ENCODE data around the gene ST7.

The ST7 gene

DNA sequence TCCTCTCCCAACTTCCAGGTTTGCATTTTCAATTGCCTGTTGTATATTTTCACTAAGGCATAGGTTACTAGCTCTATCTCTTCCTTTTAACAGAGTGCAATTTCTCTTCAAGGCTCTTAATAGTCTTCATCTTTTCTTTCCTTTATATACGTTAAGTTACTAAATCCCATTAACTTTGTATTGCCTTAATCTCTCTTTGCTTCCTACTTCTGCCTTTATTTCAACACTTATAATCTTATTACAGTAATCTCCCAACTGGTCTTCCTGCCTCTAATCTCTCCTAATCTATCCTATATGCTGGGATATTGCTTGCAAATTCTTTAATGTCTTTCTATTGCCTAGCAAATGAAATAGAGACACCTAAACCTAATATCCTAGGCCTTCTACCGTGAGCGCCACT, 26.1 kb downstream of the ST7 start:
- DNase-seq = no peak

DNA sequence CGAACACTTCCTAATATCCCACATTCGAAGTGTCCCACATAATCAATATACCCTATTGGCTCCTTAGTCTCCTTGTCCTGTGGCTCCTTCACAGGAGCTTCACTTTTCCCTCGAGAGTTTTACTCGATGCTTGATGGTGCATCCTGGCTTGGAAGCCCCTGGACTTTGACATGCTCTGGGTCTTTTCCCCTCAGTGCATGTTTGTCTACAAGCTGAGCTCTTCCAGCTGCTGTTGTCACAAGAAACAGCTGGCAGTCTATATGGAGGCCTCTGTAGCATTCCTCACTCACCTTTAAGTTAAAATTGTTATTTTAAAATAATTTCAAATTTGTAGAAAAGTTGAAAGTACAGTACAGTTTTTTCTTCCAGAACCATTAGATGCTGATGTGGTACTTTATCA, 27.1 kb downstream of the ST7 start:
- no peak for DNase-seq

DNA sequence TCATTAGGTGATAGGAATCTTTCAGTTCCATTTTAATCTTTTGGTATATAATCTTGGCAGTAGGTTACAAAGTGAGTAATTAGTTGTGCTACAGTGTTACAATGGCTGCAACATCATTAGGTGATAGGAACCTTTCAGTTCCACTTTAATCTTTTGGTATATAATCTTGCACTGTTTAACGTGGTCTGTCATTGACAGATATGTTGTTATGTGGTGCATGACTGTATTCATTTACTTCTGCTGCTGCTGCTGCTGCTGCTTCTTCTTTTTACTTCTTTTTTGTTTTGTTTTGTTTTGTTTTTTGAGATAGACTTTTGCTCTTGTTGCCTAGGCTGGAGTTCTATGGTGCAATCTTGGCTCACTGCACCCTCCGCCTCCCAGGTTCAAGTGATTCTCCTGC, 28.6 kb downstream of the ST7 start:
- no peak for DNase-seq

DNA sequence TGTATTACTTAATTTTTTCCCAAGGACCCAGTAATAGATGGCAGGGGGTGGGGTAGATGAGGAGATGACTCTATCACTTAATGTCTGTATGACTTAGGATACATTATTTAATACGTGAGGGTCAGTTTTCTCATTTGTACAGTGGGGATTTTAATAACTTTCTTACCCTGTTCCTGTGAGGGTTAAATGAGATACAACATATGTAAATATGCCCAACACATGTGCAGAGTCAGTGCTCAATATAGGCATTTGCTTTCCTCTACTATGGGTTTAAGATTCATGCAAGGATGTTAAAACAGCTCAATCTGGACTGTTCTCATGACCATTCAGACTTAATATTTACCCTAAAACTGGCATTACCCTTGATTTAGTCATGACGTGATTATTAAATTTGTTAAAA, 31.2 kb downstream of the ST7 start:
- DNase-seq = no peak

DNA sequence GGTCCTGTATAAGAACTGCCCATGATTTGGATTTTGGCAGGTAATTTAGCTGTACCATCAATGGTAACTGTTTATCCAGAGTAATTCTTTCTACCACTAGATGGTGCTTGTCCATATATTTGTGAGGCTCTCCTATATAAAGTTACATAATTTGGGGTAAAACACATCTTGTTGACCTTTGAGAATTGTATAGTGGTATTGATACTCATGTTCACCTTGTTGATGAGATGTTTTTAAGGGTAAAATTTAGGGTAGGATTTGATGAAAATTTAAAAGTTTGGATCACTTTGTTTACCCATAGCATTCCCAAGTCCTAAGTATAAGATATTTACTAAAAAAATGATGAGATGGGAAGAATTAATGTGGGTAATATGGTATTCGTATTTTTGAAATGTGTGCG, 31.6 kb downstream of the ST7 start:
- no peak for DNase-seq

DNA sequence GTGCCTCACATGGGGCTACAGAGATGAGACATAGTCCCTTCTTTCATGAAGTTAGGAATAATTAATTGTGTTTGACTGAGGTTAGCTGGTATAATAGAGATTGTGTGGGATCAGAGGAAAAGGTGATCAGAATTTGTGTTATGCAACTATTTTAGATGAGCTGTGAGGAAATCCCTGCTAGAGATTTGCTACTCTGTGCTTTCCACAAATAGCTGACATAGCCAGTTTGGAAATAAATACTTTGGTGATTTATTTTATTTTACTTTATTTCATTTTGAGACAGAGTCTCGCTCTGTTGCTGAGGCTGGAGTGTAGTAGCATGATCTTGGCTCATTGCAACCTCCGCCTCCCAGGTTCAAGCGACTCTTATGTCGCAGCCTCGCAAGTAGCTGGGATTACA, 32.3 kb downstream of the ST7 start:
- no peak for DNase-seq

DNA sequence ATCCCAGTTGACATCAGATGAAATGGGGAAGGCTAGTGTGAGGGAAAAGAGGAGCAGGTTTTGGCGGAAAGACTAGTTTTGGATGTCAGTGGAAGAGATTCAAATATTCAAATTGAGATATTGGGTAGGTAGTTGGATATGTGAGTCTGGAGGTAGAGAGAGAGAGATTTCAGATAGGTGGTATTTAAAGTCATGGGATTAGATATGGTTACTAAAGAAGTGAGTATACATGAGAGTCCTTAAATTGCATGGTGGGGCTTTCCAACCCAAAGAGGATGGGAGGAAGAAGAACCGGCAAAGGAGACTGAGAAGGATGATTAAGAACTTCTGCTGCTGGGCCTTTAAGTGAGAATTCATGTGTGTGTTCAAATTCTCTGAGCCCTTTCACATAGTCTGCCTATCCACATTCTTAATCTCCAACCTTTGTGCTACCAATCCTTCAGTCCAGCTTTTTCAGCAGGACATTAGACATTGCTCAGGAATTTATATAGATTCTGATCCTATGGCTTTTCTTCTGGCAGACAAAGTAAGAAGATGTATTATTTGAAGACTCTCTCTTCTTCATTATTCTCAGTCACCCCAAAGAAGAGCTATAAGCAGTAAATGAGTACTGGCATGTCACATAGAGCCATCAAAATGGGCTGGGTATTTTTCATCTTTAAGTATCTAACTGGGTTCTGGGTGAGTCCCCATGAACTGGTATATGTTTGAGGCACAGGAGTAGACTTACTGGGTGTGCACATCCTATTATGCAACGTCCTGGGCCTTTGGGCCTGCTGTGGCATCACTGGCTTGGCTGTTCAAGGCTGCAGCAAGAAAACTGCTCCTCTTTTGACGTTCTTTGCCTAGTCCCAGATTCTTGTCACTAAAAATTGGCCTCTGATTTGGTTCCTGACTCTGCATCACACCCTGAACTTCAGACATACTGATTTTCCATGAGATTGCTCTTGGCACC, 33.6 kb downstream of the ST7 start:
- DNase-seq = no peak

DNA sequence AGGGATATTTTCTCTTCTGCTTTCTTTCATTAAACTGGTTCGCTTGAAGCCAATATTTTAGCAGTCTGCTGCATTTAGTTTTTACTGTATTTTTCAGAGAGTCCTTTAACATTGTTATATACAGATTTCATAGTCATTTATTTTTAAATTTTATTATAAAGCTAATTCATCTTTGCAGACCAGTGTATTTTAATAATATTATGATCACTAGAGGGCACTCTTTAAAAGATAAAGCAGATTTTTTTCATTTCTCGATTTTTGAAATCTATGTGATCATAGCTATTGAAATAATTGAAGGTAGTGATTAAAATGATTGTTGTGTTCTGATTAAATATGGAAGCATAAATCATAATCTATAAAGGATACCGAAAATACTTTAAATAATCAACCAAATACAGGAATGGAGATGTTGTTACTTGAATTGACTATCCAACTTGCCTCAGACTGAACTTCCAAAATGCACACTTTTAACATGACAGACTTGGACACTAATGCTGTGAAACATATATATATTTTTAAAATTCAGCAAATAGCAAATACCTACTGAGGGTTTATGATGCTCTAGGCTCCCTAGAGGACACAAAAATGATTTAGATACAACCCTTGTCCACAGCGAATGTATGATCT, 35.2 kb downstream of the ST7 start:
- DNase-seq = no peak

DNA sequence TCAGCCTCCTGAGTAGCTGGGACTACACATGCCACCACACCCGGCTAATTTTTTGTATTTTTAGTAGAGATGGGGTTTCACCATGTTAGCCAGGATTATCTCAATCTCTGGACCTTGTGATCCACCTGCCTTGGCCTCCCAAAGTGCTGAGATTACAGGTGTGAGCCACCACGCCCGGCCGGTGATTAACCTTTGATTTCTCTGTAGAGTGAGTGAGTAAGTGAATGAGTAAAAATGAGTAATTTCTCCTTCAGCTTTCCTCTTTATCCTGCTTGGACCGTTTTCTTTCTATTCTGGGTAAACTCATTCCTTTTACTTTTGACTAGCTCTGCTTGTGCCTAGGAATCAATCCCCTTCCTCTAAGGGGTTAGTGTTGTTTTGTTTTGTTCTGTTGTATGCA, 36.8 kb downstream of the ST7 start:
- no peak for DNase-seq

DNA sequence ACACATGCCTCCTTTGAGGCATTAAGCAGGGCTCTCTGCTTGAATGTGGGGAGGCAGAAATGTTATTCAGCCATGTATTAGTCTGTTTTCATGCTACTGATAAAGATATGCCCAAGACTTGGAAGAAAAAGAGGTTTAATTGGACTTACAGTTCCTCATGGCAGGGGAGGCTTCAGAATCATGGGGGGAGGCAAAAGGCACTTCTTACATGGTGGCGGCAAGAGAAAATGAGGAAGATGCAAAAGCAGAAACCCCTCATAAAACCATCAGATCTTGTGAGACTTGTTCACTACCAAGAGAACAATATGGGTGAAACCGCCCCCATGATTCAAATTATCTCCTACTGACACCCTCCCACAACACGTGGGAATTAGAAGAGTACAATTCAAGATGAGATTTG, 37.9 kb downstream of the ST7 start:
- no peak for DNase-seq

DNA sequence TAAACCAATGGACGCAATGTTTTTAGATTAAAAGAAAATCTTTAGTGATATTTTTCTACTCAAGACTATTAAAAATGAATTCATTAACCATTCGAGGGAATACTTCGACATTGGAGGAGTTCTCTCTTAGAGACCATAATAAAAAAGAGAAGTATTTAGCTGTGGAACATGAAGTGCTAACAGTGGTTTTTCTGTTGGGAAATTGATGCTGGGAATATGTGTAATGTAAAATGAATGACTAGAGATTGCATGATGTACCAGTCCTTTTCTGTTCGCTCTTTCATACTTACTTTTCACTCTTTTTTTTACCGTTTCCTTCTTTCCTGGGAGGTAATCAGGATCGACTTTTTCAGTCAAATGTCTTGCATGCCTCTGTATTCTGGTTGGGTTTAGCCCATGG, 41.3 kb downstream of the ST7 start:
- no peak for DNase-seq

DNA sequence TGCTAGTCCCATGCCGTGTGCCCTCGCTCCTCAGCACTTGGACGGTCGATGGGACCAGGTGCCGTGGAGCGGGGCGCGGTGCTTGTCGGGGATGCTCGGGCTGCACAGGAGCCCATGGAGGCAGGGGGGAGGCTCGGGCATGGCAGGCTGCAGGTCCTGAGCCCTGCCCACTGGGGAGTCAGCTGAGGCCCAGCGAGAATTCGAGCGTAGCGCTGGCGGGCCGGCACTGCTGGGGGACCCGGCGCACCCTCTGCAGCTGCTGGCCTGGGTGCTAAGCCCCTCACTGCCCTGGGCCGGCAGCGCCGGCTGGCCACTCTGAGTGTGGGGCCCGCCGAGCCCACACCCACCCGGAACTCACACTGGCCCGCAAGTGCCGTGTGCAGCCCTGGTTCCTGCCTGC, 44.7 kb downstream of the ST7 start:
- DNase-seq = no peak

DNA sequence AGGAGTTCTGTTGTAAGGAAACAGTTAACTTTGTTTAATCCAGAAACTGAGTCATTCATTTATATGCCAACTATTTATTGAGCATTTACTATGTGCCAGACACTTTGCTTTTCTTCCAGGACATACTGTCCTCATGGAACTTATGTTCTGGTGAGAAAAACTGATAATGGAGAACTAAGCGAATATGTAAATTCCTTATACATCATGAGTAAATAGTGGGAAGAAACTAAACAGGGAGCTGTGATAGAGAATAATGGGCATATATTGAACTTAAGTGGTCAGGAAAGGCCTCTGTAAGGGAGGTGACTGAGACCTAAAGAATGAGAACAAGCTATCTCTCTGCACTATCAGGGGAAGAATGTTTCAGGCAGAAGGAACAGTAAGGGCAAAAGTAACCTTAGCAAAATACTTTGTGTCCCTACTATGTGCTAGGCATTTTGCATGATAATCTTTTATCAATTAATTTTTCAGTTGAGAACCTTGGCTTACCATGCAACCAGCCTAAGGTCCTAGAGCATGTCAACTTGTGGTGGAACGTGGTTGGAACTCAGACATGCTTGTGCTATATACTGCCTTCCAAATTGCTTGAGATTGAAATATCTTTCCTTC, 45.4 kb downstream of the ST7 start:
- no peak for DNase-seq

DNA sequence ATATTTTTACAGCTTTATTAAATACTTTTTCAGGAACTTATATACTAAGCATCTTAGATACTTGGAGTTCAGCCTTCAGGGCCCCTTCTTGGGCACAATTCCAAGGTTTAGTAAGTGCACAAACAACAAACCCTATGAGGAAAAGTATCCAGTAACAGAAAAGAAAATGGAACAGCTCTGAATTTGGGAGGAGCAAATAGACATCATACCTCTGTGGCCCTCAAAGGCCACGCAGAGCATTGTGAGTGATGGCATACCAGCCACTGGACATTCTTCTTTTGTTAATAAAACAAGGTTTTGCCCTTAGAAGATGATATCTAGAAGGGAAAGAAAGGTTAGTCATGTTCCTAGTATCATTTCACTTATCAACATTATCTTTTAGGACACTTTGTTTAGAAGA, 46.0 kb downstream of the ST7 start:
- no peak for DNase-seq

DNA sequence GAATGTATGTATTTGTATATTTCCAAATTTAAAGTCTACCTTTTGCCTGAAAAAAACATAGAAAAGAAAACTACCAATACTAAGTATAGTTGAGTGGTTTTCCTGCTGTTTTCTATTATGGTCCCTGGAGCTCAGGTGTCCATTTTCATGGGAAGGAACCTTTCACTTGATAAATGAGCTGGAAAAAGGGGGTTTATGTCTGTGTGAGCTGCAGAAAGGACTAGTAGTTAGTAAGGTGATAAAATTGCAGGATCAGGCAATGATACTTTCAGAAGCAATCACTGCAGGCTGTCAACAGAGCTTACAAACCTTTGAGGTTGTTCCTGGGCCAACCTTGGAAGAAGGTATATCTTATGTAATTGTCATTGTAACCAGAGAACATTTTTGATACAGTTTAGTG, 48.0 kb downstream of the ST7 start:
- DNase-seq = no peak

DNA sequence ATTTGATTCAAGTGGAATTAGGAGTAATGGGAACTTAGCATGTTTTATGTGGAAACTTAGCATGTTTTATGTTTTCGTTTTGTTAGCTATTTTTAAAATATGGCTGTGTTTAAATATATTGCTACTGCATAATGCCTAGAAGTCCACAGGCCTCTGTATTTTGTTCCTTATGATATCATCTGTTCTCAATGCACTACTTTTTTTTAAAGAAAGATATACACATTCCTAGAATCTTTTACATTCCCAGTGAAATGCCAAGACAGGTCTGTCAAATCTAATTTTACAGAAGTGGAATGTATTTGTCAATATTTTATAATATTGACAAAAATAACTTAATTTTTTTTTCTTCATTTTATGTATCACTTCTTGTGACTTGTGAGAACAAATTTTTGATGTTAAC, 51.6 kb downstream of the ST7 start:
- no peak for DNase-seq

DNA sequence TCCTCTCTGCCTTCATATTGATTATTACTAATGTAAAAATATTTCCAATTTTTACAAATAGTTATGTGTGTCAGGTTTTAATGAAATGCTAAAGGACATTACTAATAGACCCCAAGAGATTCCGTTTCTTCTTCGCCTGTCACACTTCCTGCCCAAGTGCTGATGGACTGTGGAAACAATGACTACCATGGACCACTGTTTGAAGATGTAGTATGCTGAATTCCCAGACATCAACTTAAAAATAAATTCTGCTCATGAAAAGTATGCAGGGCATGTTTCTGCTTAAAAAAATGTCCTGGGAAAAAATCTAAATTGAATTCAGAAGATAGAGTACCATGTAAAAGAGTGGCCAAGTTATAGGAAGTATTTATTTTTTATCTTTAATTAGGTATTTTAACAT, 52.1 kb downstream of the ST7 start:
- no peak for DNase-seq

DNA sequence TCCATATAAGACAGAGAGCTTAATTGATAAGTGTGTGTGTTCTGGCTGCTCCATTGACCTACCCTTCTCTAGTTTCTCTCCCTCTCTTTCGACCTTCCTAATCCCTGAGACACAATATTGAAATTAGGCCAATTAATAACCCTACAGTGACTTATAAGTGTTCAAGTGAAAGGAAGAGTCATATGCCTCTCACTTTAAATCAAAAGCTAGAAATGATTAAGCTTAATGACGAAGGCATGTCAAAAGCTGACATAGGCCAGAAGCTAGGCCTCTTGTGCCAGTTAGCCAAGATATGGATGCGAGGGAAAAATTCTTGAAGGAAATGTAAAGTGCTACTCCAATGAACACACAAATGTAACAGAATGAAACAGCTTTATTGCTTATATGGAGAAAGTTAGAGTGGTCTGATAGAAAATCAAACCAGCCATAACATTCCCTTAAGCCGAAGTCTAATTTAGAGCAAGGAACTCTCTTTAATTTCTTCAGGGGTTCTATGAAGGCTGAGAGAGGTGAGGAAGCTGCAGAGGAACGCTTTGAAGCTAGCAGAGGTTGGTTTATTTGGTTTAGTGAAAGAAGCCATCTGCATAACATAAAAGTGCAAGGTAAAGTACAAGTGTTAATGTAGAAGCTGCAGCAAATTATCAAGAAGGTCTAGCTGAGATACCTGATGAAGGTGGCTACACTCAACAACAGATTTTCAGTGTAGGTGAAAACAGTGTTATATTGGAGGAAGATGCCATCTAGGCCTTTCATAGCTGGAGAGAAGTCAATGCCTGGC, 53.8 kb downstream of the ST7 start:
- DNase-seq = no peak

DNA sequence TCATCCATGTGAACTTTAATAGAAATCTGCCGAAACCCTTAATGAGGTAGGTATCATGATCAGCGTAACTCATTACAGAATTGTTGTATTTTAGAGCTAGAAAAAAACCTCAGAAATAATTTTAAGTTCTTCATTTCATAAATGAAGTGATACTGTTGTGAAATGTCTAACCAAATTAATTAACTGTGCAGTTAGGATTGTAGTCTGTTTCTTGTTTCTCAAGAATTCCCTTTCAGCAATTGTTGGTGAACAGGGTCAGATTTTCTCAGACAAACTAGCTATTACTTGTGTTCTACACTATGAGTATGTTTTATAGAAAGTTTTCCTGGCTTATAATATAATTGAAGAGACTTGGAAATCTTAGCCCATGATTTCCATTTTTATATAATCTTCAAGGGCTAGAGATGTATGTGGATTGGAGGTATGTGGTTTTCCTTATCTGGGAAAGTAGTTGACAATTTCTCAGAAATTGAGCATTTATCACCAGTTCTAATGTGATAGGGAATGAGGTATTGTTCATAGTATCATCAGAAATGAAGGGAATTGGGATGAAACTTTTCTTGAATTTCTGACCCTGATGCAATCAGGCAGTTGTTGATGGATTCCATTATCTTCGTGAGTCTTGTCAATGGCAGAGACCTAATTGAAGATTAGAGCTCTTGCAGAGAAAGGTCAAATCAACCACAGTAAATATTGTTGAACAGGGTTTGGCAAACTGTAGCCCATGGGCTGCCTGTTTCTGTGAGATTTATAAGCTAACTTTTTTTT, 55.0 kb downstream of the ST7 start:
- no peak for DNase-seq

DNA sequence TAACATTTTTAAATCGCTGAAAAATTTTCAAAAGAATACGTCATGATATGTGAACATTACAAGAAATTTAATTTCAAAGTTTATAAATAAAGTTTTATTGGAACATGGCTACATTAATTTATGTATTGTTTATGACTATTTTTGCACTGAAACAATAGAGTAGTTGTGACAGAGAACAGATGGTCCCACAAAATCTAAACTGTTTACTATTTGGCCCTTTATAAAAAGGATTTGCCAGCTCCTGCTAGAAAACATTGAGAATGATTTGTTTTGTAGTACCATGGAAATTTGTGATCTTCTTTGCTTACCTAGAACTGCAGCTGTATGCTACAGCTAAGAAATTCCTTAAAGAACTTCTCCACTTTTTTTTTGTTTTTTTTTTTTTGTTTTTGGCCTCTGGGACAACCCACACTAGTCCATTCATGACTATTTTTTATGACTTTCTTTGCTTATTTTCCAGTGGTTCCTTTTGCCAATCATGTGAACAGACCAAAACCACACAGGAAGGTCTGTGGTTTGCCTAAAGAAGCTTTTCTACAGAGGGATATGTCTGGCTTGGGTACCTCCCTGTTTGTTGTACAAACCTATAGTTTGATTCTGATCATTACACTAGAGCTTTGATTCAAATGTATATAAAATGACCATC, 55.7 kb downstream of the ST7 start:
- DNase-seq = no peak

DNA sequence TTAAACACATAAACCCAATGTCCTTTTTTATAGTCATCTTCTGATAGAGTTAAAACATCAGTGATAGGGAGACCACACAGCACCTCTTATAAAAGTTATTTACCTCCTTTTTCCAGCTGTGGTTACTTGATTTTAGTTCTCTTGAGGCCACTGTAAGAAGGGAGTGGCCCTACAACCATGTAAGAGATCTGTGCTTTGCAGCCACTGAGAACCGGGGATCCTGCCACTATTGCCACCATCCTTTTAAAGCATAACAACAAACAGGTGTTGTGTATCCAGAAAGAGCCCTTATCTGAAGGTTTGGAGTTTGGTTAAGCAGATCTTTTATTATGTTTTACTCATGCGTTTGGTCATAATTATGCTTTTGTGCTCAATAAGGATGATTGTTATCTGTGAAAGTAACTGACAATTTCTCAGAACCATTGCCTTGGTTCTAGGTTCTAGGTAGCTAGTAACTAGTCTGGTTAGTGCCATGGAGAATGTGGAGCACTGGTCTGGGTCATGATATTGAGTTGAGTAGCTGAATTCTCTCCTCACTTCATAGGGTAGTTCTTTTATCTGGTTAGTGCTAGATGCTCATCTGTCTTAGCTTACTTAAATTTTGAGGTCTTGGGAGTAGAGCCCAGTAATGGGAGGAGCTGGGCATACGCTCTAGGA, 56.5 kb downstream of the ST7 start:
- no peak for DNase-seq
